D721Med (cell line): ENCODE results near the gene RHPN2.
"Not testable (repeated sequence)": the region's sequence is repeated elsewhere in the genome, so short reads cannot be mapped to it uniquely, and the experiment has no call there.

Experiments used
- DNase-seq: peaks from one replicate; pipeline ENCODE4 v3.0.0; 2011; ENCODE audit warnings: low spot score; ENCODE audit not compliant: insufficient read length
- FAIRE-seq: peaks from 2 replicates; lab custom pipeline; 2011; peaks lifted over from hg19 to GRCh38; lab: Jason Lieb, UNC
- TF ChIP-seq, protein P1 (sequence below): IDR thresholded peaks from 2 replicates; pipeline ENCODE4 v1.5.1; 2012; ENCODE audit warnings: mild to moderate bottlenecking, control low read depth; ENCODE audit not compliant: insufficient read depth; ENCODE audit errors: missing control alignments

RHPN2 gene

DNA sequence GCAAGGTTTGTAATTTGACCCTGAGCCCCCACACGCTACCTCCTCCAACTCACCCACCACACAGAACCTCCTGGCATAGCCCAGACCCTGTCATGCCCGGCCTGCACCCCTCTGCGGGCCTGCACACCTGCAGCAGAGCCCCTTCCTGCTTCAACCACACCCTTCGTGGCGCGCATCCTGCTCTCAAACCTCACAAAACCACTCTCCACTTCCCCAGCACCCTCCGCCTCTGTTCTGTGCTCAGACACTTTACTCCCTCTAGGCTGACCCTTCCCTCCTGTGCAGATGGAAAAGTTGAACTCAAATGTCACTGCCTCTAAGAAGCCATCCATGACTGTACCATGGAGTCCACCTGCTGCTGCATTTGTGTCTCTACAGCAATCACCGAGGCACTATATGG lies 64.2 kb downstream of the RHPN2 start:
- no peak for DNase-seq
- TF ChIP-seq, protein P1, sequence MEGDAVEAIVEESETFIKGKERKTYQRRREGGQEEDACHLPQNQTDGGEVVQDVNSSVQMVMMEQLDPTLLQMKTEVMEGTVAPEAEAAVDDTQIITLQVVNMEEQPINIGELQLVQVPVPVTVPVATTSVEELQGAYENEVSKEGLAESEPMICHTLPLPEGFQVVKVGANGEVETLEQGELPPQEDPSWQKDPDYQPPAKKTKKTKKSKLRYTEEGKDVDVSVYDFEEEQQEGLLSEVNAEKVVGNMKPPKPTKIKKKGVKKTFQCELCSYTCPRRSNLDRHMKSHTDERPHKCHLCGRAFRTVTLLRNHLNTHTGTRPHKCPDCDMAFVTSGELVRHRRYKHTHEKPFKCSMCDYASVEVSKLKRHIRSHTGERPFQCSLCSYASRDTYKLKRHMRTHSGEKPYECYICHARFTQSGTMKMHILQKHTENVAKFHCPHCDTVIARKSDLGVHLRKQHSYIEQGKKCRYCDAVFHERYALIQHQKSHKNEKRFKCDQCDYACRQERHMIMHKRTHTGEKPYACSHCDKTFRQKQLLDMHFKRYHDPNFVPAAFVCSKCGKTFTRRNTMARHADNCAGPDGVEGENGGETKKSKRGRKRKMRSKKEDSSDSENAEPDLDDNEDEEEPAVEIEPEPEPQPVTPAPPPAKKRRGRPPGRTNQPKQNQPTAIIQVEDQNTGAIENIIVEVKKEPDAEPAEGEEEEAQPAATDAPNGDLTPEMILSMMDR = no peak
- FAIRE-seq = no peak

DNA sequence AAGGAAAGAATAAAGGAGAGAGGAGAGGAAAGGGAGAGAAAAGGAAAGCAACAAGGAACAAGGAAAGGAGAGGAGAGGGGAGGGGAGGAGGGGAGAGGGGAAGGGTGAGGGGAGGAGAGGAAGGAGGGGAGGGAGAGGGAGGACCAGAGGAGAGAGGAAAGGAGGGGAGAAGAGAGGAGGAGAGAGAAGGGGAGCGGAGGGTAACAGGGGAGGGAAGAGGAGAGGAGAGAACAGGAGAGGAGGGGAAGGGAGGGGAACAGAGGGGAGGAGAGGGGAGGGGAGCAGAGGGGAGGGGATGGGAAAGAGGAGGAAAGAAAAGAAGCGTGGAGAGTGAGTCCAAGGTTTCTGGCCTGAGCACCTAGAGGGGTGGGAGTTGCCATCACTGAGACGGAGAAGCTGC lies 66.0 kb downstream of the RHPN2 start:
- no peak for DNase-seq
- no peak for FAIRE-seq
- TF ChIP-seq, protein P1 = no peak

DNA sequence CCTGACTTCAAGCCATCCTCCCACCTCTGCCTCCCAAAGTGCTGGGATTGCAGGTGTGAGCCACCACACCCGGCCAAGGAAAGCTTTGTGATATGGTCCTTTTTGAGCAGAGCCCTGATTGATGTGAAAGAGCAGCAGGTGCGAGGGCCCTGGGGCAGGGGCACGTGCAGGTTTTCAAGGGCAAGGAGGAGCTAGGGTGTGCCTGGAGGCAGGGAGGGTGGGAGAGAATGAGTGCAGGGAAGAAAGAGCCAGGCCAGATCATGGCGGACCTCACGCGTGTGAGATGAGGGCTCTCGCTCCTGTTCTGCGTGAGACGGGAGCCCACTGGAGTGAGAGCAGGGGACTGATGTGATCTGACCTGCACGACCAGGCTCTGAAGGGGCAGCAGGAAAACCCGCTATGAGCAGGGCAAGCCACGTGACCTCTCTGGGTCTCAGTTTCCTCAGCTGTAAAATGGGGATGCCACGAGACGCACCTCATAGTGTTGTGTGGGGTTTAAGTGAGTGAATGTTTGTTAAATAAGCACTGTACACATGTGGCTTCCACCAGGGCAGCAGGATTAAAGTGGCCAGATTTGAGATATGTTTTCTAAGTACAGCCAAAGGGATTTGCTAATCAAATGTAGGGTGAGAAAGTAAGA lies 66.9 kb downstream of the RHPN2 start:
- DNase-seq (no peak), FAIRE-seq (no peak)
- TF ChIP-seq, protein P1 = no peak

DNA sequence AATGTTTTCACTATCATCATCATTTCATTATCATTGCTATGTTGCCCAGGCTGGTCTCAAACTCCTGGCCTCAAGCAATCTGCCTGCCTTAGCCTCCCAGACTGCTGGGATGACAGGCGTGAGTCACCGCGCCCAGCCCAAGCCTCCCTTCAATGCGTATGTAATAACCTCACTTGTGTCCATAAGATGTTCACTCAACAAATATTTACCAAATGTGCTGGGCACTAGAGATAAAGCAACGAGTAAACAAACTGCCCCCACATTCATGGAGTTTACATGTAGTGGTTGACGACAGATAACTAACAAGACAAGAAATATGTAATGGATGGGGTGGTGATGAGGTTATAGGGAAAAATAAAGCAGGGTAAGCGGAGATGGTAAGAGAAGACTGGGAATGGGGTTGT lies 67.6 kb downstream of the RHPN2 start:
- DNase-seq, FAIRE-seq: not testable (repeated sequence)

DNA sequence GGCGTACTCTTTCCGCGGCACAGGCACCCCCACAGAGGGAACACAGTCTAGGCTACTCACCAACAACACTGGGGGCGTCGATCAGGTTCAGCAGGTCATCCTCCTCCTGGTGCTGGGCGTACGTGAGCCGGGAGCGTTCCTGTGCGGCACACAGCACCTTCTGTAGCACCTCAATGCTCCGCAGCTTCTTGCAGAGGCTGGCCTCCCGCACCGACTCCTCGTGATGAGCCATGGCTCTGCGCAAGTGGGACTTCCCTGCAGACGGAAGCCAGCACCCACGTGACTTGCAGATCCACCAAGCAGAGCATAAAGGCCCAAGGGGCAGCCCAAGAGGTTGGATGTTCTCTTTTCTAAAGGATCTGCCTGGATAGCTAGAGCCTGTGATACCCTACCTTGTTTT lies 68.7 kb downstream of the RHPN2 start:
- FAIRE-seq, DNase-seq: not testable (repeated sequence)

DNA sequence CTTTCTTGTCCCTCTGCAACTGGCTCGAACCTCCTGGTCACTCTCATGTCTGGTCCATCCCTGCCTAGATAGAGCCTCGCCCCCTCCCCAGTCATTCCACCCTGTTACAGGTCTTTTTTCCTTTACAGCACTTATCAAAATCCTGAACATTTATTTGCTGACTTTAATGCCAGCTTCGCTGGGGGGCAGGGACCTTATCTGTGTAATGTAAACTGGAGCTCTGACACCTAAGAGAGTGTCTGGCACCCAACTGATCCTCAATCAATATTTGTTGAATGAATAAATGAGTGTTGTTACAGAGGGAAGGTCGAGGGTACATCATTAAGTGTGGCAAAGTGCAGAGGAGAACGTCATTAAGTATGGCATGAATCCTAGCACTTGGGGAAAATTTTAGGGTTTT lies 76.0 kb downstream of the RHPN2 start:
- DNase-seq (no peak), FAIRE-seq (no peak)
- TF ChIP-seq, protein P1 = no peak

DNA sequence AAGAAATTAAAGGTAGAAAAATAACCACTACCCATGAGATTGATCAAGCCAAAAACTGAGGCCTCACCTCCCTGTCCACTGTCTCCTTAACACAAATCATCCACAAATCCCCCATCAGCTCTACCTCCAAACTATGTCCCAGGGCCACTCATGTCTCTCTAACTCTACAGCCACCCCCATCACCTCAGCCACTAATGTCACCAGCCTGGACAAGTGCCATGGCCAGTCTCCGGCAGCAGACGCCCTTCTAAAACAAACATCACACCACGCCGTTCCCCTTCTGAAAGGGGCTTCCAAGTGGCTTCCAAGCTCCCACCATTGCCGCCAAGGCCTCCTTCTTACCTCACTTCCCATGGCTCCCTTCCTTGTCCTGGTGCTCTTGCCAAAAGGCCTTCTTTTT lies 76.4 kb downstream of the RHPN2 start:
- not testable (repeated sequence) for FAIRE-seq

DNA sequence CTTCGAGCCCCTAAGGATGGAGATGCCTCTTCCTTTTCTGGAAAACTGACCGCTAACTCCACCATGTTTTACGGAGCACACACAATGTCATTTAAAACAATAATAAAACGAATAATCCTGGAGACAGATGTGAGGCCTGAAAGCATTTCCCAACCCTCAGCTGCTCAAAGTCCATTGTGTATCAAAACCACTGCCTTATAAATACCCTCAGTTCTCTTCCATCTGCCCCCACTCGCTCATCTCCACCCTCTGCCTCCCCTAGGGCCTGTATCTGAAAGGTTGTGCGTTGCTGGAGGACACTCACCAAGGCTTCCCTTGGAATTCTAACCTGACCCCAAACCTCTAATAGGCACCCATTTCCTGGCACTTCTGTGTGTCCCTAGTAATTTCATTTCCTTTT lies 82.2 kb downstream of the RHPN2 start:
- FAIRE-seq, DNase-seq: not testable (repeated sequence)

More for the DNA sequence above, 76.4 kb downstream of the RHPN2 start:
- not testable (repeated sequence) for DNase-seq

DNA sequence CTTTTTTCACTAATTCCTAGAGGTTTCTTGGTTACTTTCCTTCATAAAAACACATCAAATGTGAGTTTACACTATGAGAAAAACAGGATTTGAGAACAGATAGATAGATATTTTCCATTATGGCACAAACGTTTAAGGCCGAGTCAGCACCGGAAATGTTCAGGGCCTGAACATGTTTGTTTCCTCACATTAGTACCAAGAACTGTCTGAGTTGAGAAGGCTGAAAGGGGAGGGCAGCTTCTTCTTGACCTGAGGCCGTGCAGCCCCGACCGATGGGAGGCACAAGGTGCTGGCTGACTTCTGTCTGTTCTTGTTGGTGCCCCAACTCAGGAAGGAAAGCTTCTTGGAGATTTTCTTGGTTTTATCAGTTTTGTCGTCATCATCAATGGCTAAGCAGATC lies 84.9 kb downstream of the RHPN2 start:
- DNase-seq, FAIRE-seq: not testable (repeated sequence)

DNA sequence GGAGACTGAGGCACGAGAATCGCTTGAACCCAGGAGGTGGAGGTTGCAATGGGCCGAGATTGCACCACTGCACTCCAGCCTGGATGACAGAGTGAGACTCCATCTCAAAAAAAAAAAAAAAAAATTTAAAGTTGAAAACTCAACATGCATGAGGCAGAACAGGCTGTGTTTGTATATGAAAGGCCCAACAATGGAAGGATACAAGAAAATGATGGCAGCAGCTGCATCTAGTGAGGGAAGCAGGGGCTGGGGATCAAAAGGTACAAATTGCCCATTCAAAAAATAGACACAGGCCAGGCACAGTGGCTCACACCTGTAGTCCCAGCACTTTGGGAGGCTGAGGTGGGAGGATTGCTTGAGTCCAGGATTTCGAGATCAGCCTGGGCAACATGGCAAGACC lies 86.9 kb downstream of the RHPN2 start:
- not testable (repeated sequence) for FAIRE-seq, DNase-seq
